ENCODE results near the gene RAB4B.

Gene RAB4B

DNA sequence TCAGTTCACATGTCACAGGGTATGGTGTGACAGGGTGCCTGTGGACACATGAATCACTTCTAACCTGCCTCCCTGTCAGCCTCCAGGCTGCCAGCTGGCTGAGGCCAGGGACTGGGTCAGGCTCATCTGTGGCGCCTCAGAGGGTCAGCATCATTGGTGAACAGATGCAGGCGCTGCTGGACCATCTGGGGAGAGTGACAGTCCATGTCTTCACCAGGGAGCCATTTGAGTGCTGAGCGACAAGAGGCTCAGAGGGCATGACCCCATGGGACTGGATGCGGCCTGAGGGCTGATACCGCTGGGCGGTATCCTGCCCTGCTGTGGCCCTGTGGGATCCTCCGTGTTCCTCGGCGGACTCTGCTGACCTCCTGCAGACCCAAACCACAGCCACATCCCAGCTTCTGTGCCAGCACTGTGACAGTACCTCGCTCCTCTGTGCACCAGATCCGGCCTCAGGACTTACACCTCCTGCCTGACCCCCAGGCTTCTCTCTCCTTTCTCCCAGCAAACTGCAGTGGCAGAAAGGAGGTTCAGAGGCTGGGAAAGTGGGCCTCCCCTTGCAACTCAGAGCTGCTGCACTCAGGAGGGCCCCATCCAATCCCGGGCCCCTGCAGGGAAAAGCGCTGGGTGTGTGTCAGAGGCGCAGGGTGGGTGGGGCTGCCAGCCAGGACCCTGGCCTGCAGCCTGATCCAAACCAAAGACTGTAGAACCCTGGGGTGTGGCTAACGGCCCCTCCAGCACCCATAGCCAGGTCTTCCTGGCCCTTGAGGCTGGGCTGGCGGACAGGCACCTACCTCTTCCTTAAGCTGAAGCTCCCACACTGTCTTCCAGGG is 38.0 kb upstream of the RAB4B start:
- Histone ChIP-seq H3K27me3 (ENCODE audit: insufficient read depth, poor library complexity, severe bottlenecking) (no peaks in the 10 kb centered on the region), H3K27ac (replicated peaks) (no peak overlapping the region), H3K4me3 (replicated peaks; ENCODE audit: insufficient read depth, low read length) (no peak overlapping the region)
- no peak for TF ChIP-seq POLR2AphosphoS5 (IDR thresholded peaks at IDR 0.05; ENCODE audit: low read depth)
- TF ChIP-seq SPI1 (IDR thresholded peaks at IDR 0.05; ENCODE audit: borderline replicate concordance, low read depth) = no peak
- TF ChIP-seq, protein P1, sequence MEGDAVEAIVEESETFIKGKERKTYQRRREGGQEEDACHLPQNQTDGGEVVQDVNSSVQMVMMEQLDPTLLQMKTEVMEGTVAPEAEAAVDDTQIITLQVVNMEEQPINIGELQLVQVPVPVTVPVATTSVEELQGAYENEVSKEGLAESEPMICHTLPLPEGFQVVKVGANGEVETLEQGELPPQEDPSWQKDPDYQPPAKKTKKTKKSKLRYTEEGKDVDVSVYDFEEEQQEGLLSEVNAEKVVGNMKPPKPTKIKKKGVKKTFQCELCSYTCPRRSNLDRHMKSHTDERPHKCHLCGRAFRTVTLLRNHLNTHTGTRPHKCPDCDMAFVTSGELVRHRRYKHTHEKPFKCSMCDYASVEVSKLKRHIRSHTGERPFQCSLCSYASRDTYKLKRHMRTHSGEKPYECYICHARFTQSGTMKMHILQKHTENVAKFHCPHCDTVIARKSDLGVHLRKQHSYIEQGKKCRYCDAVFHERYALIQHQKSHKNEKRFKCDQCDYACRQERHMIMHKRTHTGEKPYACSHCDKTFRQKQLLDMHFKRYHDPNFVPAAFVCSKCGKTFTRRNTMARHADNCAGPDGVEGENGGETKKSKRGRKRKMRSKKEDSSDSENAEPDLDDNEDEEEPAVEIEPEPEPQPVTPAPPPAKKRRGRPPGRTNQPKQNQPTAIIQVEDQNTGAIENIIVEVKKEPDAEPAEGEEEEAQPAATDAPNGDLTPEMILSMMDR (IDR thresholded peaks at IDR 0.05; ENCODE audit: insufficient read depth, low read length) = no peak
- no peak for TF ChIP-seq GABPA (IDR thresholded peaks at IDR 0.05; ENCODE audit: low read depth)
- TF ChIP-seq, protein P2, sequence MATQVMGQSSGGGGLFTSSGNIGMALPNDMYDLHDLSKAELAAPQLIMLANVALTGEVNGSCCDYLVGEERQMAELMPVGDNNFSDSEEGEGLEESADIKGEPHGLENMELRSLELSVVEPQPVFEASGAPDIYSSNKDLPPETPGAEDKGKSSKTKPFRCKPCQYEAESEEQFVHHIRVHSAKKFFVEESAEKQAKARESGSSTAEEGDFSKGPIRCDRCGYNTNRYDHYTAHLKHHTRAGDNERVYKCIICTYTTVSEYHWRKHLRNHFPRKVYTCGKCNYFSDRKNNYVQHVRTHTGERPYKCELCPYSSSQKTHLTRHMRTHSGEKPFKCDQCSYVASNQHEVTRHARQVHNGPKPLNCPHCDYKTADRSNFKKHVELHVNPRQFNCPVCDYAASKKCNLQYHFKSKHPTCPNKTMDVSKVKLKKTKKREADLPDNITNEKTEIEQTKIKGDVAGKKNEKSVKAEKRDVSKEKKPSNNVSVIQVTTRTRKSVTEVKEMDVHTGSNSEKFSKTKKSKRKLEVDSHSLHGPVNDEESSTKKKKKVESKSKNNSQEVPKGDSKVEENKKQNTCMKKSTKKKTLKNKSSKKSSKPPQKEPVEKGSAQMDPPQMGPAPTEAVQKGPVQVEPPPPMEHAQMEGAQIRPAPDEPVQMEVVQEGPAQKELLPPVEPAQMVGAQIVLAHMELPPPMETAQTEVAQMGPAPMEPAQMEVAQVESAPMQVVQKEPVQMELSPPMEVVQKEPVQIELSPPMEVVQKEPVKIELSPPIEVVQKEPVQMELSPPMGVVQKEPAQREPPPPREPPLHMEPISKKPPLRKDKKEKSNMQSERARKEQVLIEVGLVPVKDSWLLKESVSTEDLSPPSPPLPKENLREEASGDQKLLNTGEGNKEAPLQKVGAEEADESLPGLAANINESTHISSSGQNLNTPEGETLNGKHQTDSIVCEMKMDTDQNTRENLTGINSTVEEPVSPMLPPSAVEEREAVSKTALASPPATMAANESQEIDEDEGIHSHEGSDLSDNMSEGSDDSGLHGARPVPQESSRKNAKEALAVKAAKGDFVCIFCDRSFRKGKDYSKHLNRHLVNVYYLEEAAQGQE (IDR thresholded peaks at IDR 0.05; ENCODE audit: insufficient replicate concordance, low read depth) = no peak
- DNase-seq (ENCODE audit: low read depth in 1 of 2, low spot score in 1 of 2) = no peak

- TF ChIP-seq, protein P2 (IDR thresholded peaks at IDR 0.05; ENCODE audit: insufficient replicate concordance, low read depth) = no peak
- TF ChIP-seq POLR2AphosphoS5 (IDR thresholded peaks at IDR 0.05; ENCODE audit: low read depth) (no peak), GABPA (IDR thresholded peaks at IDR 0.05; ENCODE audit: low read depth) (no peak), SPI1 (IDR thresholded peaks at IDR 0.05; ENCODE audit: borderline replicate concordance, low read depth) (no peak)
- TF ChIP-seq, protein P1 (IDR thresholded peaks at IDR 0.05; ENCODE audit: insufficient read depth, low read length) = no peak
- Histone ChIP-seq H3K27me3 (ENCODE audit: insufficient read depth, poor library complexity, severe bottlenecking) (no peaks in the 10 kb centered on the region), H3K27ac (replicated peaks) (no peak overlapping the region), H3K4me3 (replicated peaks; ENCODE audit: insufficient read depth, low read length) (no peak overlapping the region)
- no peak for DNase-seq (ENCODE audit: low read depth in 1 of 2, low spot score in 1 of 2)
Measured at GRCh38 chr19:40740747-40741146, 37.3 kb upstream of the RAB4B start.

- TF ChIP-seq, protein P1 (IDR thresholded peaks at IDR 0.05; ENCODE audit: insufficient read depth, low read length) = peak; percentile 2
- TF ChIP-seq POLR2AphosphoS5 (IDR thresholded peaks at IDR 0.05; ENCODE audit: low read depth) = no peak
- DNase-seq (ENCODE audit: low read depth in 1 of 2, low spot score in 1 of 2) = peak in 1 of 2 experiments; percentile 81
- Histone ChIP-seq H3K4me3 (replicated peaks; ENCODE audit: insufficient read depth, low read length) (no peak overlapping the region), H3K27ac (replicated peaks) (no peak overlapping the region), H3K27me3 (ENCODE audit: insufficient read depth, poor library complexity, severe bottlenecking) (no peaks in the 10 kb centered on the region)
Measured at GRCh38 chr19:40741527-40742390, 36.3 kb upstream of the RAB4B start.

Data from HL-60 (cell line).